ENCODE results near the gene SLC6A7.
"Not testable (repeated sequence)": the region's sequence is repeated elsewhere in the genome, so short reads cannot be mapped to it uniquely, and the experiment has no call there.

SLC6A7 gene

GRCh38 chr5:150219861-150220260, 30.0 kb downstream of the SLC6A7 start:
- no peak for DNase-seq

DNA sequence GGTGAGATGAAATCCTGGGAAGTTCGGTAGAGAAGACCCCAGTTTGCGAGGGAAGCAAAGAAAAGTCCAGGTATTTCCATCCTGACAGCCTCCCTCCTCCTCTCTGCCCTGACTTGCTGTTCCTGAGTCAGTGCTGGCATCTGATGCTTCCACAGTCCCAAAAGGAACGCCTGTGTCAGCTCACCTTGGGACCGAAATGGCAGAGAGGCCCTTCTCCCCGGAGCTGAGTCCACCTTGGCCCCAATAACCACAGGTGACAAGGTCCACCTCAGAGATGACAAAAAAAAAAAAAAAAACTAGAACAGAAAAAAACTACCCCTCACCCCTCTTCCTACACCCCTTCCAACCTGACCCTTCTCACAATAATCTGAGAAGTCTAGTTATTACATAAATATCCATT, 31.6 kb downstream of the SLC6A7 start:
- no peak for DNase-seq

- DNase-seq = no peak
Measured at GRCh38 chr5:150222906-150223305, 33.0 kb downstream of the SLC6A7 start.

DNA sequence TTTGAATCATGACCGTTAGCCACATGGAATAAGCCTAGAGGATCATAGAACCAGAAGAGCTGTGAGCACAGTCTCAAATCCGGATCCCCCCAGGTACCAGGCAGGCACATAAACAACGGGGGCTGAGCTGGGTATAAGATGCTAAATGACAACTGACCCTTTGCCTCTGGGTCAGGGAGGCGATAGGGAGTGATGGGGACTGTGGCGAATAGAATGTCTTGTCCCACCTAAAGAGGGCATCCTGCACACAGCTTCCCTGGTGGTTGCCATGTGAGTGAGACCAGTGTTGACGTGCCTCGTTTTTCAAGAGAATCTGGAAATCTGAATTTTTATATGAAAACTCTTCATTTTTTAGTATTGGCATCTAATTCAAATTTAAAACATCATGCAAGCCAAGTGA, 33.6 kb downstream of the SLC6A7 start:
- no peak for DNase-seq

- DNase-seq = no peak
Measured at GRCh38 chr5:150224483-150225027, 34.7 kb downstream of the SLC6A7 start.

DNA sequence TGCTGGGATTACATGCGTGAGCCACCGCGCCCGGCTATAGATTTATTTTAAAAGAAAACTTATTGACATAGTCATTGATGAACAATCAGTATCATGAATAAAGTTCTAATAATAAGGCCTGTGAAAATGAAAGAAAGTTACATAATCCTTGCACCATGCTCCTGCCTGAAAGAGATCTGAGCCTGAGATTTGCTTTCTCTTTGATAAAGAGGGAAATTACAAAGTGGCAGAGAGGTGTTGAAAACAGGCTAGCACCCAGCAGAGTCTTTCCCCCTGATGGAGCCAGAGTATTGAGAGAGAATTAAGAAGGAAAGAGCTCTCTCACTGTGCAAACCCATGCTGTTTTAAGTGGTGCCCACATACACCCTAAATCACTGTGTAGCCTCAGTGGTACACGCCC, 37.2 kb downstream of the SLC6A7 start:
- peak; percentile 76 for DNase-seq

DNA sequence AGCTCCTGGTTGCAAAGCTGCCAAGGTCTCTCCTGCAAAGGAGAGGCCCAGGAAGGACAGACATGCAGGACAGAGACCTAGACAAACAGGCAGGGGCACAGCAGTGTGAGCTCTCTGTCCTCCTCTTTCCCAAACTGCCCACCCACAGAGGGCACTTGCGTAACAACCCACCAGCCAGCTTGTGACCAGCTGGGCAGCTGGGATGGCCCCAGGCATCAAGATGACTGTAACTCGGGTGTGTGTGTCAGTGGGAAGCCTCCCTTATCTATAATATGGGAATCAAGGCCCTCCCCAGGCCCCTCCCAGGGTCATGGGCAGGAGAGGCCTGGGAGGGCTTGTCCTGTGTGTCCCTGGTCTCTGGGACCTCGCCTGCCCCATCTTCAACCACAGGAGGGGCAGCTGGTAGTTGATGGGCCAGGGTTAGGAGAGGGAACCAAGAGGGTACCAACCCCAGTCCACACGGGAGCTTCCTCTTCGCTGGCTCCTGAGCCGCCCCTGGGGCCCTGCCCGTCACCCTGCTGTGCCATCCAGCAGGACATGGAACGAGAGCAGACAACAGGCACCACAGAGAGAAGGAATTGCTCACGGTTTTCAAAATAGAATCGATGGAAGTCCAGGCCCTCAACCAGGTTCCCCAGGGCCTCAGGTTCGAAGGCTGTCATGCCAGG, 37.9 kb downstream of the SLC6A7 start:
- DNase-seq = peak; percentile 80

DNA sequence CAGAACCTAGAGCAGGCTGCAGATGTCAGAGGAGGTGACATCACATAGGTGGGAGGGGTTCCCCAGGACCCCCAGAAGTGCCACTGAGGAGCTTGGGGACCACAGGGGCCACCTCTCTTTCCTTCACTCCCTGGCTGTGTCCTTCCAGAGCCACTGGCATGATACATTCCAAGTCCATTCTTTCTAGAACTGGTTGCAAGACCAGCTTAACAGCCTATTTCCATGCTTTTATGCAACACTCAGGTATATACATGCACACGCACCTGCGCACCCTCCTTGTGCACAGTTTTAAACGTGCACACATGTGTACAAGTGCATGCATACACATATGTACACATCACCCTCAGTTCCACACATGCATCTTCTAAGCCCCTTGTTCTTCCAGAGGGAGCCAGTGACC, 39.7 kb downstream of the SLC6A7 start:
- DNase-seq = no peak

DNA sequence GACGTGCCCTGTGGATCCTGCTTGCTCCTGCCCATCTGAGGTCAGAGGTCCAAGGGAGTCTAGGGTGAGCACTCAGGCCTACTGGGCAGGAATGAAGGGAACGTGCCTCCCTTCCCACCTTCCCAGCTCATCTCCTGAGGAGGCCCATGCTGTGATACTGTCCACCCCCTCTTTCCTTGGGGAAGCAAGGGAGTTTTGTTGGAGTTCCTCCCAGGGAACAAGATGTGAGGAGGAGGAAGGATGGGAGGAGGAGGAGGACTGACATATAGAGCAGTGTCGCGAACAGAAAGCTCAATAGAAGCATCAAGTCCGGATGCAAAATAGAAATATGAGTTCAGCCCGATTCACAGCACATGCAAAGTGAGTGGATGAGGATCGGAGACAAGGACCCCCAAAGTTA, 41.0 kb downstream of the SLC6A7 start:
- no peak for DNase-seq

- DNase-seq = not testable (repeated sequence)
Measured at GRCh38 chr5:150233706-150234105, 43.8 kb downstream of the SLC6A7 start.

GRCh38 chr5:150234576-150235499, 45.0 kb downstream of the SLC6A7 start:
- DNase-seq = peak; percentile 91

DNA sequence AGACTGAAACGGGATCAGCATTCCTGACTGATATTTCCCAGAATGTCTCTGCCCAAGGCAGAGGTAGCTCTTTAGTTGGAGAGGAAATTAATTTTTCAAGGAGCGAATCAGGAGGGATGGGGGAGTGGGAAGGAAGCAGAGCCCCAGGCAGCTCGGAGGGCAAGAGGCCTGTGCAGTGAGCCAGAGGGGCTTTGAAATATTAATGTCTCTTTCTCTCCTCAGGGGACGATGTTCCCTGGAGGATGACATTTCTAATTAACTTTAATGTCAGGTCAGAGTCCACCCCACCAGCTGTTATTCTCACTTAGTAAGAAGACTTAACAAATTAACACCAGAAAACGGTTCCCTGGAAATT, 45.6 kb downstream of the SLC6A7 start:
- no peak for DNase-seq

DNA sequence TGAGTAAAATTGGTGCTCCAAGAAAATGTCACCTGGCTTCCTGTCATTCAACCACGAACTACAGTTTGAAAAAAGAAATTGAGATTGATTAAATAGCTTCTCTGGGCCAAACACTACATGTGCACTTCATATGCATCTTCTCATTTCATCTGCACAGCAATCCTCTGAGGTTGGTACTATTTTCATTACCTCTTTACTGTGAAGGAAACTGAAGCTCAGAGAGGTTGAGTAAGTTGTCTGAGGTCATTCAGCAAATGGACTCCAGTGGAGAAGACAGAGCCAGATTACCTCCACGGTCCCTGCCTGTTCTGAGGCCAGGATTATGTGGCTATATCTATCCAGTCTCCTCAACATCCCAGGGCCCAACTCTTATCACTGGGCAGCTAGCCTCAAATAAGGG, 46.5 kb downstream of the SLC6A7 start:
- DNase-seq = peak; percentile 32

DNA sequence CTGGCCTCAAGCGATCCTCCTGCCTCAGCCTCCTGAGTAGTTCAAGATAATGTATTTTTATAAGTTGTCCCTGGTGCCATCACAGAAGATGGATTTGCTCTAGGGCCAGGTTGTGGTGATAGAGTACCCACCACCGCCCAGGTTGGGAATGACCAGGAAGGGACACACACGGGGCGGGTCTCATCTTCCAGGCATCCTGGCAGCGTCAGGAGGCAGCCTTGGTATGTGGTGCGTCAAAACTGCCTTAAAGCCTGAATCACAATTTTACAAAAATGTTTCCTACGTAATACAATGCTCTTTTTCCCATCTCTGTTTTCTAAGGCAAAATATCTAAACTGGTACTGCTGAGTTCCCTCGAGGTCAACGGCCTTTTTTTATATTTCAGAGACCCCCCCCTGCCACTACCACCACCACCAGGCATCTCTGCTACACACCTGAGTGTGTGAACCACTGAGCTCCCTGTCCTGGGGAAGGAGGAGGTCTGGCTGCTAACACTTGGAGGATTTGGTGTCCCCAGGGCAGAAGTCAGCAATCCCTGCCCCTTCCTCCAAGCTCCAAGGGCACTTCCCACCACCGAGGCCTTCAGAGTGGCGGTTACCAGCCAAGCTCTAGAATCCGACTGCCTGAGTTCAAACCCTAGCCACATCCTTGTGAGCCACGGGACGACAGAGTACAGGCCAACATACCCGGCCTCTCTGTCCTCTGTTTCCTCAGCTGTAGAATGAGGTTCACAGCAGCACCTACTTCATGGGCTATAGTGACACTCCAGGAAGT, 47.3 kb downstream of the SLC6A7 start:
- DNase-seq = no peak

DNA sequence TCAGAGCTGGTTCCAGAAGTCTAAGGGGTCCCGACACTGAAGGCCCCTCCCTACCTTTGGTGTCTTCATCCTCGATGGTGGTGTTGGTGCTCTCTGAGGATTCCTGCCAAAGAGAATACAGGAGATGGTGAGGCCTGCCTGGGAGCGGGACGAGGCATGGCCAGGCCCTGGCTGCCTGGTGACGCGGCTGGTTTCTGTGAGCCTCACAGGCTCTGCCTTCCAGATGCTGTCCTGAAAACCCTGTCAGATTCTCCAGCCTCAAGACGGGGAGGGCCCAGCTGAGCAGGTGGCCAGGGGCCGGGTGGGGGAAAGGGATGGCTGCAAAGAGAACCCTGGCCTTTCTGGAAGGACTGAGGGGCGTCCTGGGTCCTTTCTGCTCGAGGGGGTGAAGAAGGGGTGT, 48.8 kb downstream of the SLC6A7 start:
- DNase-seq = no peak

DNA sequence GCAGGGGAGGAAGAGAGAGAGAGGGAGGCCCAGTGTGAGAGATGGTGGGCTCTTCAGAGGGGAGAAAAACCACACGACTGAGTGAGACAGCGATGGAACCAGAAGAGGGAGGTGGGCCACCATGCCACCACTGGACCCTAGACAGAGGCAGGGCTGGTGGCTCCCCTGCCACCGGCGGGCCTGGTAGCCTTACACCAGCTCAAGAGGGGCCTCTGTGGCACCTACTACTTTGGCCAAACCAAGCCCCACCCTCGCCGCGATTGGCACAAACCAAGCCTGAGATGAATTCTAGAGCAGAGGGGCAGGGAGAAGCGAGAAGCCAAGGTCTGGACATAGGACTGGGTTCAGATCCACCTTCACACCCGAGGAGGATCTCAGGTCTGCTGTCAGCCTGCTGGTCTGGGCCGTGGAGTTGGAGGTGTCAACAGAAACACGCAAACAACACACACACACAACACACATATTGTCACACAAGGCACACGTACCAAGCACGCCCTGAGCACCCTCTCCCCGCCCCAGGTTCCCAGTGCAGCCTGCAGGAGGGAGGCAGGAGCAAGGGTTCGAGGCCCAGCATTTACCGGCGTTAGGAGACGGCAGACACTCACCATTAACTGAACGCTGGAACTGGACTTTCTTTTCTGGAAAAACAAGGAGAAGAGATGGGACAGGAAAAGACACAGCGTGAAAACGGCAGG, 49.4 kb downstream of the SLC6A7 start:
- DNase-seq = no peak

GRCh38 chr5:150239794-150240122, 49.9 kb downstream of the SLC6A7 start:
- no peak for DNase-seq

DNA sequence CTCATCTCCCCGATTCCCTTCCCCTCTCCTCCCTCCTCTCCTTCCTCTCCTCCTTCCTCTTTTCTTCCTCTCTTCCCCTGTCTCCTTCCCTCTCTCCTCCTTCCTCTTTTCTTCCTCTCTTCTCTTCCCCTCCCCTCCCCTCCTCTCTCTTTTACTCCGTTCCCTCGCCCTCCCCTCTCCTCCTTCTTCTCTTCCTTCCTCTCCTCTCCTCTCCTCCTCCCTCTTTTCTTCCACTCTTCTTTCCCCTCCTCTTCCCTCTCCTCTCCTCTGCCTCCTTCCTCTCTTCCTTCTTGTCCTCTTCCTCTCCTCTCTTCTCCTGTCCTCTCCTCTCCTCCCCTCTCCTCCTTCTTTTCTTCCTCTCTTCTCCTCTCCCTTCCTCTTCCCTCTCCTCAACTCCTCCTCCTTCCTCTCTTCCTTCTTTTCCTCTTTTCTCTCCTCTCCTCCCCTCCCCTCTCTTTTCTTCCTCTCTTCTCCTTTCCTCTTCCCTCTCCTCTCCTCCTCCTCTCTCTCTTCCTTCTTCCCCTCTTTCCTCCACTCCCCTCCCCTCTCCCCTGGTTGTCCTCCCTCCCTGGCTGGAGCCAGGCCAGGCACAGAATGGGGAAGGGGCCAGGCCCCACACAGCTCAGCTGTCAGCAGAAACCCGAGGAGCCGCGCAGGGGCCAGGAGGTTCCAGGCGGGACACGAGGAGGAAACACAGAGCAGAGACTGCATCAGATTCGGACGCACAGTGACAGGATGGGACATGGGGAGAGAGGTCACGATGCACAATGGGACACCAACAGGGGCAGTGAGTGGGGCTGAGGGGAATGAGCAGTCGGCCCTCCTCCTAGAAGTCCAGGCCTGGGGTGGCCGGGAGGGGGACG, 51.7 kb downstream of the SLC6A7 start:
- DNase-seq = no peak

GRCh38 chr5:150242251-150242894, 52.5 kb downstream of the SLC6A7 start:
- DNase-seq = no peak

GRCh38 chr5:150243590-150243989, 53.7 kb downstream of the SLC6A7 start:
- DNase-seq = no peak

GRCh38 chr5:150244209-150244608, 54.3 kb downstream of the SLC6A7 start:
- no peak for DNase-seq

Data from suppressor macrophage treated with lipopolysaccharide for 4 hours (primary cell).